ENCODE measurements around the gene RAB11FIP3.
"Not testable (repeated sequence)": the region's sequence is repeated elsewhere in the genome, so short reads cannot be mapped to it uniquely, and the experiment has no call there.

The RAB11FIP3 gene

DNA sequence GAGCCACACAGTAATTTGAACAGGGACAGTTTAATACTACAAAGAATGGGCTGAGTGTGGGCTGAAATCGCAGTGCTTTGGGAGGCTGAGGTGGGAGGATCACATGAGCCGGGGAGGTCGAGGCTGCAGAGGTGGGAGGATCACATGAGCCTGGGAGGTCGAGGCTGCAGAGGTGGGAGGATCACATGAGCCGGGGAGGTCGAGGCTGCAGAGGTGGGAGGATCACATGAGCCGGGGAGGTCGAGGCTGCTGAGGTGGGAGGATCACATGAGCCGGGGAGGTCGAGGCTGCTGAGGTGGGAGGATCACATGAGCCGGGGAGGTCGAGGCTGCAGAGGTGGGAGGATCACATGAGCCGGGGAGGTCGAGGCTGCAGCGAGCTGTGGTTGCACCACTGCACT lies 69.2 kb downstream of the RAB11FIP3 start:
- DNase-seq (ENCODE audit: low spot score): not testable (repeated sequence)

DNA sequence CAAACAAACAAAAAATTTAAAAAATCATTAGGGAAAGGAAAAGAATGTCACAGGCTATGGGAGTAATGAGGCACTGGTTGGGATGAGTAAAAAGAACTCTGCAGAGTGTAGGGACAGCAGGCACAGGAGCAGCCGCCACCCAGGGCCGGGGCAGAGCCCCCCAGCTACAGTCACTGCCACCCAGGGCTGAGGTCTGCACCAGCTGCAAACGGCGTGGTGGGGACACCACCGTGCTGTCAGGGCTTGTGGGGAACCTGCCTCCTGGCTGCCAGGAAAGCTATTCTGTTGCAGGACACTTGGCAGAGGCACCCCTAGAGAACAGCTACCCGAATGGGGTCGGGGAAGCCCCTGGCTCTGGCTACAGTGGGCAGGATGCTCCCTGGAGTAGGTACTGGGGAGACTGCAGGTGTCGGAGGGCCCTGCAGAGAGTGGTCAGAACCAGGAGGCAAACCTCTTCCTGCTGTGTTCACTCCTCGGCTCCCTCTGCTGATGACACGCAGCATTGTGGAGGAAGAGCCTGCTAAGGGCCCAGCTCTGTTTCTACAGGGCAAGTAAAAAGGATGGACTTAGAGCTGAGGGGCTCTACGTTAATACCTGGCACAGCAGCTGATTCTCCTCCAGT lies 69.8 kb downstream of the RAB11FIP3 start:
- DNase-seq (ENCODE audit: low spot score): peak; percentile 31

DNA sequence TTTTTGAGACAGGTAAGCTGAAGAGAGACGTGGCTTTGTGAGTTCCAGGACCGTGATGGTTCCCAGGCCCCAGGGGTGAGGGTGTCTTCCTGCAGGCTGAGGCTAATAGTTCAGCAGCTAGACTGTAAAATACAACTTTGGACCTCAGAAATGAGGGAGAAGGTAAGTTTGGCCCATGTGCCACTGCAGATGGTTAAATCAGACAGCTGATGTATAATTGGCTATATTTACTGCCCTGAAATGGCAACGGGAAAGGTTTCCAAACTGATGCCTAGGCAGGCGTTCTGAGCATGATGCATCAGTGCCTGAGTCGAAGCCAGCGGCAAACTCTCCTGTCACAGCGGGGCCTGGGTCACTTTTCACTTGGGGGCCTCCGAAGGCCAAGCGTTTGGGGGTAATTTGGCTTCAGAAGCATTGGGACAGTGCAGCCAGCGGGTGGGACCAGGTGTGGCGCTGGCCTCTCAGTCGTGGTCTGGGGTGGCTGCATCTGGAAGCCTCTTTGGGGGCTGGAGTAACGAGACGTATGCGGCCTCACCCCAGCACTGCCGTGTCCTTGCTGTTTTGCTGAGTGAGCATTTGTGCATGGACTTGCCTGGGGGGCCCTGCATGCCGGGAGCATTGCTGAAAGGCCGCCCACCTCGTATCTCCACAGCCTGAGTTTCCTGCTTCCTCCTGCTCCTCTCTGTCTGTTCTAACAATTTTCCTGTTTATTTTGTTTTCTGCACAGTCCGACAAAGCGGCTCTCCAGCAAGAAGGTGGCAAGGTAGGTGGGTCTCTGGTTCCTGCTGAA lies 70.8 kb downstream of the RAB11FIP3 start:
- no peak for DNase-seq (ENCODE audit: low spot score)

DNA sequence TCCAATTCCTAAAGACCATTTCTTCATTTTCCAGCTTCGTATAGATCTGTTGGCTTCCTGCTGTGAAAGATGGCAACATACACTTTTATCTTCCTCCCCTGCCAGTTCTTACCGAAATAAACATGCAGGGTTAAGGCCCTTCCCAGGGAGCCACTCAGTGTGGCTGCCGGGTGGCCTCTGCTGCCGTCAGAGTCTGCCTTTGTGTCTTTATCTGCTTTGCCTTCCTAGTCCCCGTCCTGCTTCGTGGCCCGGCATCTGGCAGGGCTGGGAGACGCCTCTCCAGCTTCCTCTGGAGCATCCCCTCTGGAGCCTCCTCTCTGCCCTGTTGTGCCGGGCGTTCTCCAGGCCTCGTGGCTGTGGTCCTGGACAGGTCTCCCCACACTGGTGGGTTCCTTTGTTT lies 71.8 kb downstream of the RAB11FIP3 start:
- DNase-seq (ENCODE audit: low spot score): no peak

DNA sequence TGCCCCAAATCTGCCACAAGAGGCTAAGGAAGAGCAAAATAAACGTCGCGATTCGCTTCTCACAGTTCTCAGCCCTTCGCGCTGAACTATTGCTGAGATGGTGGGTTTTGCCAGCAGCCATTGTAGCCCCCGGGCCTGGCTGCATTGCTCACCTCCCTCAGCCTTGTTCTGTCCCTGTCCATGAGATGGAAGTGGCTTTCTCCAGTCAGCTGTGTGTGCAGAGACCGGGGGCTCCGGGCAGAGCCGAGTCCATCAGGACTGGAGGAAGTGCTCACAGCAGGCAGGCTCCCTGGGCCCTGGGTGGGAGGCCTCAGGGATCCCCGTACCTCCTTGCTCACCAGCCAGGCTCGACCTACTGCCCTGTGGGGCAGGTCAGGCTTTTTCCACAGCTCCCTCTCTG lies 74.5 kb downstream of the RAB11FIP3 start:
- no peak for DNase-seq (ENCODE audit: low spot score)

DNA sequence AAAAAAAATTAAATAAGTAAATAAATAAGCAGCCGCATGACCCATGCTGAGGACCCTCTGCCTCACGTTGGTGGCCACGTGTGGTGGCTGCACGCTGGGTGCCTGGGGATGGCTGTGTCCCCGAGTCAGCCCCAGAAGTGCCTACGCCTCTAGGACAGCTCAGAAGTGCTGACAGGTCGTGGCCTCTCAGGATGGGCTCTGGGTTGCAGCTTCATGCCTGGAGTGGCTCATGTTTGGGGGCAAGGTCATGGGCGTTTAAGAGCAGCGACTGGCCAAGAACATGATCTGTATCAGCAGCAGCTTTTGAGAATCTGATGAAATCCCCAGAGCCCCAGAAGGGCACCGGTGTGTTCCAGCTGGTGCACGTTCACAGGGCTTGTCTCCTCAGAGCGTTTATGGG lies 75.3 kb downstream of the RAB11FIP3 start:
- no peak for DNase-seq (ENCODE audit: low spot score)

DNA sequence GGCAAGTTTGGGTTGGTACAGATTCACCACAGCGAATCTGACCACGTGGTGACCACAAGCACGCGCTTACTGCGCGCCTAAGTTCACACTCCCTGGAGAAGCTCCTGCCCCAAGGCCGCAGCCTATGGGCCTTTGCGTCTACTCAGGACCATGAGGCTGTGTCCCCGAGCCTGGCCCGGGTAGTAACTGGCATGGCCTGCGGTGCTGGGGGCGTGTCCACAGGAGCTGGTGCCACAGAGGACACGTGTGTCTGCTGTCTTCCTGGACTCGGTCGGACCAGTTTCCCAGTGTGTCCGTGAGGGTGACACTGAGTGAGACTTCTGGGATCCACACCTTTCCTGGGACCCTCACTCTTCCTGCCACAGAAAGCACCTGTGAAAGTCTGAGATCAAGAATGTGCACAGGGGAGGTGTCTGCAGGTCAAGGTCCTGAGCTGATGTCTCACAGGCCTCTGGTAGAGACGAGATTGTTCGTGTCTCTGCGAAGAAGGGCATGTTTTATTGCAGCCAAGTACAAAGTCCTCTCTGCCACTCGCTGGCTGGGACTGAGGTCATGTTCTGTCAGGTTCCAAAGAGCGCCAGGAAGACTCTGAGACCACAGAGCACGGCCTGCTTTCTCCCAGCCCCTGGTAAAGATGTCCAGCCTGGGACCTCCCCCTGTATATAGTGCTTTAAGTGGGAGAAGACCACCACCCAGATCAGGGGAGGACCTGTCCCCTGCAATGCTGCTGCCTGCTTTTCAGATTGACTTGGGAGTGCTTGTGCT lies 76.9 kb downstream of the RAB11FIP3 start:
- DNase-seq (ENCODE audit: low spot score): no peak

DNA sequence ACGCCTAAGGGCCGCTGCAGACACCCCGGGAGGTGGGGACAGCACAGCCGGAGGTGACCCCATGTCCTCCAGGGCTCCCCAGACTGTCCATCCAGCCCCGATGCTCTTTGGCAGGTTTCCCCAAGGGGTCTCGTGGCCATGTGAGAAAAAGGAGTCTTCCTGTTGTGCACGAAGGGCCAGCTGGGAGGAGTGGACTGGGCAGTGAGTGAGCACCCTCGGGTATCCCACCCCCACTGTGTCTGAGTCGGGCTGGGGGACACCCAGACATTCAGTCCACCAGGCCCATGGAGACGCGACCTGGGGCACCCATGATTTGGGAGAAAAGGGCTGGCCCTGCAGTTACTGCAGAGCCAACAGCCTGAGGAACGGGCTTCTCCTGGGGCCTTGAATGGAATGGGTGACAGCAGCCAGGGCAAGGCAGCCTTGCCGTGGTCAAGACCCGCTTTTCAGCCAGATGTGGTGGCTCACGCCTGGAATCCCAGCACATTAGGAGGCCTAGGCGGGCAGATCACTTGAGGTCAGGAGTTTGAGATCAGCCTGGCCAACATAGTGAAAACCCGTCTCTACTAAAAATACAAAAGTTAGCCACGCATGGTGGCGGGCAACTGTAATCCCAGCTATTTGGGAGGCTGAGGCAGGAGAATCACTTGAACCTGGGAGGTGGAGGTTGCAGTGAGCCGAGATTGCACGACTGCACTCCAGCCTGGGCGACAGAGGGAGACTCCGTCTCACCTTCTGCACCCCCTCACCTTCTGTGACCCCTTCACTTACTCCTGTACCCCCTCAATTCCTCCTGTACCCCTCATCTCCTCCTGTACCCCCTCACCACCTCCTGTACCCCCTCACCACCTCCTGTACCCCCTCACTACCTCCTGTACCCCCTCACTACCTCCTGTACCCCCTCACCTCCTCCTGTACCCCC lies 78.0 kb downstream of the RAB11FIP3 start:
- DNase-seq (ENCODE audit: low spot score): no peak

DNA sequence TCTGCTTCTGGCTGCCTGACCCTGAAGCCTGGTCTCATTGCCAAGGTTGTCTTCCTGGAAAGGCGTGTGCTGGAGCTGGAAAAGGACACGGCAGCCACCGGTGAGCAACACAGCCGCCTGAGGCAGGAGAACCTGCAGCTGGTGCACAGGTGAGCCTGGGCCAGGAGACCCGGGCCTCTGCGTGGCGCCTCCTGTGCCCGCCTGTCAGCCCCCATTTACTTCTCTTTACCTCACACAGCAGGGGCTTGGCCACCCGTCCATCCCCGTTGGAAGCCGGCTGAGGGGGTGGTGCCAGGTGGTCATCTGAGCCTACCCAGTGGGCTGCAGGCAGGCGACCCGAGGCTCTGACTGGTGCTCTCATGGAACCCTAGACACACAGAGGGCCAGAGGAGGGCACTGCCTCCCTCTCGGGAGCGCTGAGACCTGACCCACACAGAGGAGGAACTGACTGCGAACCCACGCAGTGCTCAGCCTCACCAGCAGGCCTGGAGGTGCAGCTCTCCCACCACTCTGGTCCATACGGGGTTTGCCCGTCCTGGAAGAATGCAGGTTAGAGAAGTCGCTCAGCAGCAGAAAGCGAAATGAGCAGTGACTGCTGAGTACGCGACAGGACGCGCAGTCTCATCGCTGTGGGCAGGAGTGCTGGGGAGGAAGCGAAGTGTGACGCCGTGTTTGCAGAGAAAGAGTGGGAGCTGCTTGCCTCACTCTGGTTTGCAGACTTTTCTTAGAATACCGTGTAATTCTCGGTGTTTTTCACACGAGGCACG lies 80.2 kb downstream of the RAB11FIP3 start:
- DNase-seq (ENCODE audit: low spot score): no peak

DNA sequence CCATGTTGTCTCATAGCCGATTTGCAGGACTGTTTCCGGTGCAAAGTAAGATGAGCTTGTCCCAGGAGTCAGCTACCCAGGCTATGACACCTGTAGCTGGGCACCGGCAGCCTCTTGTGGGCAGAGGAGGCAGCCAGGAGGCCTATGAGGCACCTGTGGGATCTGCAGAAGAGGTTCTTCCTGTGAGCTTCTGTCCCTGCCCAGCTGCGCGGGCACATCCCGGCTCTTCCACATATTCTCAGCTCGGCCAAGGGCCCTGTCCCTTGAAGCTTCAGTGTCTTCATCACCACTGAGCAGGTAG lies 80.7 kb downstream of the RAB11FIP3 start:
- no peak for DNase-seq (ENCODE audit: low spot score)

DNA sequence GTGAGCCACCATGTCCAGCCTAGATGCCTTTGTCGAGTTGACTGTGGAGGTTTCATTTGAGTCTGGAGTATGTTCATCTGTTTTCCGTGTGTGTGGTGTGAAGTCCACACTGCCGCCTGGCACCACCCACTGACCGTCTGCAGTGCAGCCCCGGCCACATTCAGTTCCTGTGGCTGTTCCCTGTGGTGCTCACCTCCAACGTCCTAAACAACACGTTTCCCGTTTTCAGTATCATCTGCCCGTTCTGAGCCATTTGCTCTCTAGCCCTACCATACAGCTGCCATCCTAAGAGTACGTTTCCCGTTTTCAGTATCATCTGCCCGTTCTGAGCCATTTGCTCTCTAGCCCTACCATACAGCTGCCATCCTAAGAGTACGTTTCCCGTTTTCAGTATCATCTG lies 82.1 kb downstream of the RAB11FIP3 start:
- DNase-seq (ENCODE audit: low spot score): not testable (repeated sequence)

DNA sequence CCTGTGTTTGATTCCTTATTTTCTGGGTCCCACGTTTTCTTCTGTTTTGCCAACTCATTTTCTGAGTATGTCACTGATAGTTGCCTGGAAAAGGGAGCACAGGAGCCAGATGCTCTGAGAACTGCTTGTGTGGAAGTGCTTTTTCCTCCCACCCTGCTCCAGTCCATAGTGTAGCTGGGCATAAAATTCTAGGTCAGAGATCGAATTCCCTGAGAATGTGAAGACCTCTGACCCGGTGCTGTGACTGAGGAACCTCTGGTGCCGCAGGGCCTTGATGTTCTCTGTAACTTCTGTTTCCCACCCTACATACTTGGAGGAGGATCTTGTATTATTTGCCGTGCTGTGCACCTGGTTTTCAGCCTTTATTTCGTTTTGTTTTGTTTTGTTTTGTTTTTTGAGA lies 82.5 kb downstream of the RAB11FIP3 start:
- DNase-seq (ENCODE audit: low spot score): no peak

DNA sequence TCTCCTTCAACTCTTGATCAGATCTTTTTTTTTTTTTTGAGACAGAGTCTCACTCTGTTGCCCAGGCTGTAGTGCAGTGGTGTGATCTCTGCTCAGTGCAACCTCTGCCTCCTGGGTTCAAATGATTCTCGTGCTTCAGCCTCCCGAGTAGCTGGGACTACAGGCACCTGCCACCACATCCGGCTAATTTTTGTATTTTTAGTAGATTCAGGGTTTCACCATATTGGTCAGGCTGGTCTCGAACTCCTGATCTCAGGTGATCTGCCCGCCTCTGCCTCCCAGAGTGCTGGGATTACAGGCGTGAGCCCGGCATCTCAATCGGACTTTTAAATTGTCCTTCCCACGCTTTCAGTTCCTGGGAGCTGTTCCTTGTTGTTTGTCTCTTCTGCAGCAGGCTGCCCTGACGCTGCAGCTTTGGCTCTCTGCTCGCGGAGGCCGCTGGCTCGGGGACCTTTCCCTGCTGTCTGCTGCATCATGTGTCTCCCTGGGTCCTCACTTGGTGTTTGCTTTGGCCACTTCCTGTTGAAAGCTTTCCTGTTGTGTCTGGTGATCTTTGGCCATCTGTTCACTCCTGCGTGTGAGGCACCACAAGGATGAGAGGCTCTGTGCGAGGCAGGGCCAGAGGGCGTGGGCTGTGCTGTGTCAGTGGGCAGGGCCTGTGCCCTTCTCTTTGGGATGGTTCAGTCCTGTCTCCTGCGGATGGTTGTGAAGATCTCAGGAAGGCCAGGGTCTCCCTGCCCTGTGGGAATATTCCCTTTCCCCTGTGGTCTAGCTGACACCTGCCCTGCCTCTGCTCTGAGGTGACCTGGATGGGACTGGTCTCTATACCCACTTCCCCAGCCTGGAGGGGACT lies 83.7 kb downstream of the RAB11FIP3 start:
- DNase-seq (ENCODE audit: low spot score): no peak

DNA sequence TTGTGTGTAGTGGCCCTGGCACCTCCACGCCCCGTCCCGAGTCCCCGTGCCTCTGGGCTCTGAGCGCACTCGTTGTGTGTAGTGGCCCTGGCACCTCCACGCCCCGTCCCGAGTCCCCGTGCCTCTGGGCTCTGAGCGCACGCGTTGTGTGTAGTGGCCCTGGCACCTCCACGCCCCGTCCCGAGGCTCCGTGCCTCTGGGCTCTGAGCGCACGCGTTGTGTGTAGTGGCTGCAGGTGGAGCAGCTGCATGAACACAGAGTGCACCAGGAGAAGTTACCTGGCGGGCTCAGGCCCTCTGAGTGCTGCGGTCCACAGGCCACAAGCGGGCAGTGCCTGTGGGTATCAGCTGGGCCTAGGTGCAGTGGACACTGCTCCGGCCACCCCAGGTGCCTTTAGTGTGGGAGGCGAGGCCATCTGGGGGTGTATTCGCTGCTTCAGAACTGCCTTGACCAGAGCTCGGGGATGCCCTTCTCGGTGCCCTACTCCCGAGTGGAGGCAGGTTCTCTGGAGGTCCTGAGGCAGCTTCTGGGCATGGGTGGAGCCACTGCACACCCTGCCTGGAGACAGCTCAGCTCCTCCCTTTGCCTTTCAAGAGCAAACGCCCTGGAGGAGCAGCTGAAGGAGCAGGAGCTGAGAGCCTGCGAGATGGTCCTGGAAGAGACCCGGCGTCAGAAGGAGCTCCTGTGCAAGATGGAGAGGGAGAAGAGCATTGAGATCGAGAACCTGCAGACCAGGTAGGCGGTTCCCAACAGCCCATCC lies 84.8 kb downstream of the RAB11FIP3 start:
- no peak for DNase-seq (ENCODE audit: low spot score)

DNA sequence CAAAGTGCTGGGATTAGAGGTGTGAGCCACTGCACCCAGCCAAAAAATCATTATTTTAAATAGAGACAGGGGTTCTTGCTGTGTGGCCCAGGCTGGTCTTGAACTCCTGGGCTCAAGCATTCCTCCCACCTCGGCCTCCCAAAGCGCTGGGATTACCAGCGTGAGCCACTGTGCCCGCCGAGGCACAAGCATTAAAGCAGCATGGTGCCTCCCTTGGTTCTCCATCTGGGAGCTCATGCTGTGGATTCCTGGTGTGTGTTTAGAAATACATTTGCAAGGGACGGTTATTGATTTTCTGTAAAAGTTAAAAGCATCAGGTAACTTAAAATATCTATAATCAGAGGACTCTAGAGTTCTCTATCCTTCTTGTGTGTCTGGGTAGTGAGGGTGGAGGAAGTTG lies 87.4 kb downstream of the RAB11FIP3 start:
- DNase-seq (ENCODE audit: low spot score): no peak

DNA sequence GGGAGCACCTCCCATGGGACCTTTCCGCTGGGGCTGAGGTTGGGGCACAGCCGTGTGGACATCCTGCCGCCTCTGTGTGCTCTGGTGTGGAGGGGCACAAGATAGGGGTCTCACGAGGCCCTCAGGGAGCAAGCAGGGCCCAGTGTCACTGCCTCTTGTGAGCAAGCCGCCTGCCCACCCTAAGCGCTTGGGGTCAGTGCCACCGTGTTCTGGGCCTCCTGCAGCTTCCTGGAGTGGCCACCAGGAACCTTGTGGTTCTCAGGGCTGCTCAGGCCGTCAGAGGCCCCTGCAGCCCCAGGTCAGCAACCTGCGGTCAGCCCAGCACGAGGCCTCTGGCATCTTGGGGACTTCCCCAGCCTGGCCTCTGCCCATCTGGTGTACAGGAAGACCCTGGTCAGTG lies 88.5 kb downstream of the RAB11FIP3 start:
- no peak for DNase-seq (ENCODE audit: low spot score)

DNA sequence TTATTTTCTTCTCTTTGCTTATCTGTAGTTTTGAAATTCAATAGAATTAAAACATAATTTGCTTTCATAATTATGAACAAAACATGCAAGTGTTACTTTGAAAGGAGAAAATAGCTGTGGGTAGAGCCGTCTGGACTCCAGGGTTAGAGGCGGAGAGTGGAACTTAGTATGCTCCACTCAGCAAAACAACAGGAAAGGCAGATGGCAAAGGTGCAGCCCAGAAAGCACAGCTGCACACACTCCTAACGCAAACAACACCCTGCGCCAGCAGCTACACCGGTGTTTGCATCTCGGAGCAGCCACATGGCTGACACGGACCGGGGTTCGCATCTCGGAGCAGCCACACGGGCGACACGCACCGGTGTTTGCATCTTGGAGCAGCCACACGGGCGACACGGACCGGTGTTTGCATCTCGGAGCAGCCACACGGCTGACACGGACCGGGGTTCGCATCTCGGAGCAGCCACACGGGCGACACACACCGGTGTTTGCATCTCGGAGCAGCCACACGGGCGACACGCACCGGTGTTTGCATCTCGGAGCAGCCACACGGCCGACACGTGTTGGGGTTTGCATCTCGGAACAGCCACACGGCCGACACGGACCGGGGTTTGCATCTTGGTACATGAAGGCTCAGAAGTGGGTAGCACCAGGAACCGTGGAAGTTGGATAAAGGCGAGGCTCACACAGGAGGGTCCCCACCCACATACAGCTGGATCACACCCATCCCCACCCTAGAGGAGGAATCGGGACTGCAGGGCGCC lies 89.9 kb downstream of the RAB11FIP3 start:
- DNase-seq (ENCODE audit: low spot score): no peak

DNA sequence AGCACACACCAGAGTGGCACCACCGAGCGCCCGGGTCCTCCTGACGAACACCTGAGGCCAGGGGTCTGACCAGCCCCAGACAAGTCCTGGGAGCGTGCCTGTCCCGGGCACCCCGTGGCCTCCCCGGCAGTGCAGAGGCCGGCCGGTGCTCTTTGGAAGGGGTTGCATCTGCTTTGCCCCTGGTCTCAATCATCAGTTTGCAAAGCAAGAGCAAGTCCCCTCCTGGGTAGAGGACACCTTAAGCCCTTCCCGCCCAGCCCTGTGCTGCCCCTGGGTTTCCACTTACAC lies 90.4 kb downstream of the RAB11FIP3 start:
- no peak for DNase-seq (ENCODE audit: low spot score)

DNA sequence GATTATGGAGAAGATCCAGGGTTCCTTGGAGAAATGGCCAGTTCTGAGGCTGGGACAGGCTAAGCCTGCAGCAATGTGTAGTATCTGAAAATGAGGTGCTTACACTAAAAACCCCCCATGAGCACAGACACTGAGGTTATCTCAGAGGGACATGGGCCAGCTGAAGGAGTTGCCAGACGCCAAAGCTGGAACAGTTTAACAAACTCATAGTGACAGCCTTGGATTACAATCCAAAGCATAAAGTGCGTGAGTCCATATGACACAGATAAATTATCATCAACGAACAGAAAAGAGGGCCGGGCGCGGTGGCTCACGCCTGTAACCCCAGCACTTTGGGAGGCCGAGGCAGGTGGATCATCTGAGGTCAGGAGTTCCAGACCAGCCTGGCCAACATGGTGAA lies 90.9 kb downstream of the RAB11FIP3 start:
- no peak for DNase-seq (ENCODE audit: low spot score)
